Panc1 (cell line): ENCODE measurements around the gene SHLD1. TPM values are rescaled to one million over a fixed set of nuclear protein-coding genes. Genes with fewer than 3 reads are reported as not detected.

ENCODE experiments used
- ATAC-seq: fragments of 200-7000 bp; cut with Tn5 transposase; 2 replicates; pipeline ENCODE4 v1.9.1; 2020; ENCODE audit warnings: mild to moderate bottlenecking, moderate library complexity
- BruUV-seq: library from RNA; stranded (reverse); fragments of 400-500 nt; replicated peaks from 2 replicates; lab custom pipeline; 2021; lab: Mats Ljungman, UMichigan
- CTCF ChIA-PET: fragments of 300-600 bp; sonication (Branson Sonifier 250); formaldehyde crosslinking; loops from one replicate; lab custom pipeline; 2022; ENCODE audit warnings: antibody characterized with exemption; lab: Charles Lee
- POLR2A ChIA-PET: fragments of 300-600 bp; sonication (Branson Sonifier 250); formaldehyde crosslinking; loops from one replicate; lab custom pipeline; 2022; ENCODE audit warnings: antibody characterized with exemption; lab: Charles Lee
- DNase-seq: peaks from one replicate; pipeline ENCODE4 v3.0.0-alpha.2; 2010; ENCODE audit warnings: low read depth, low spot score
- H3K27ac ChIP-seq: 2 replicates; pipeline ENCODE4 v1.5.1; 2011; ENCODE audit warnings: mild to moderate bottlenecking, low read length, inconsistent platforms
- H3K27me3 ChIP-seq: fragments of 200-500 bp; sonication (Bioruptor generic); 2 replicates; pipeline ENCODE4 v1.6.0; 2014; ENCODE audit warnings: low read length, inconsistent platforms; ENCODE audit not compliant: control insufficient read depth, insufficient read depth
- H3K36me3 ChIP-seq: fragments of 200-500 bp; sonication (Bioruptor generic); 2 replicates; pipeline ENCODE4 v1.5.1; 2014; ENCODE audit warnings: inconsistent platforms, mild to moderate bottlenecking, low read length, moderate library complexity; ENCODE audit not compliant: control insufficient read depth, insufficient read depth
- H3K4me1 ChIP-seq: 2 replicates; pipeline ENCODE4 v1.5.1; 2011; ENCODE audit warnings: inconsistent platforms, mild to moderate bottlenecking, low read length, moderate library complexity; ENCODE audit not compliant: control insufficient read depth, insufficient read depth
- H3K4me3 ChIP-seq, 2 experiments: 2 replicates each; pipeline ENCODE4 v1.5.1; 2011 to 2012; ENCODE audit warnings: low read depth in 2 of 2, low read length in 2 of 2, mild to moderate bottlenecking in 2 of 2, inconsistent platforms in 1 of 2, moderate library complexity in 1 of 2
- H3K9me3 ChIP-seq: fragments of 200-500 bp; sonication (Bioruptor generic); 2 replicates; pipeline ENCODE4 v1.5.1; 2014; ENCODE audit warnings: low read depth, mild to moderate bottlenecking, inconsistent platforms, low read length, moderate library complexity; ENCODE audit not compliant: control insufficient read depth, insufficient read depth
- POLR2AphosphoS5 ChIP-seq: IDR thresholded peaks from 2 replicates; pipeline ENCODE4 v1.6.1; 2012; ENCODE audit warnings: mild to moderate bottlenecking, low read depth, low read length, moderate library complexity
- SIN3A ChIP-seq: IDR thresholded peaks from 2 replicates; pipeline ENCODE4 v1.6.1; 2012; ENCODE audit warnings: low read depth, mild to moderate bottlenecking, low read length, moderate library complexity, borderline replicate concordance; ENCODE audit not compliant: insufficient read depth
- TCF7L2 ChIP-seq: IDR thresholded peaks from 2 replicates; pipeline ENCODE4 v1.6.1; 2011; ENCODE audit warnings: mild to moderate bottlenecking, low read depth, low read length, inconsistent platforms
- in situ Hi-C: cut with HindIII; loops from 2 replicates; pipeline ENCODE4 v1.10.0; 2016; ENCODE audit warnings: low sequenced_read_pairs, low pct_unique_long_range_greater_than_20kb
- intact Hi-C: fragments of 100-400 bp; cut with micrococcal nuclease; formaldehyde crosslinking; loops from one replicate; pipeline ENCODE4 v1.10.0; 2022; ENCODE audit not compliant: unreplicated experiment
- total RNA-seq: library from RNA; stranded (reverse); gene quantifications from one replicate; pipeline ENCODE4 v1.2.1, GENCODE V29; 2021; ENCODE audit not compliant: unreplicated experiment
- TF ChIP-seq, protein P1 (sequence below): fragments of 450-650 bp; IDR thresholded peaks from 2 replicates; pipeline ENCODE4 v1.5.1; 2017; ENCODE audit warnings: mild to moderate bottlenecking
- TF ChIP-seq, protein P2 (sequence below), 2 experiments: IDR thresholded peaks; 2 replicates each; pipeline ENCODE4 v1.6.1; 2011 to 2012; ENCODE audit warnings: low read depth in 2 of 2, control low read depth in 1 of 2, low read length in 1 of 2, mild to moderate bottlenecking in 1 of 2, moderate library complexity in 1 of 2; ENCODE audit not compliant: insufficient read depth in 1 of 2

Gene SHLD1
- total RNA-seq, 1 experiment from 2014 or later, result 4.3 TPM

DNA sequence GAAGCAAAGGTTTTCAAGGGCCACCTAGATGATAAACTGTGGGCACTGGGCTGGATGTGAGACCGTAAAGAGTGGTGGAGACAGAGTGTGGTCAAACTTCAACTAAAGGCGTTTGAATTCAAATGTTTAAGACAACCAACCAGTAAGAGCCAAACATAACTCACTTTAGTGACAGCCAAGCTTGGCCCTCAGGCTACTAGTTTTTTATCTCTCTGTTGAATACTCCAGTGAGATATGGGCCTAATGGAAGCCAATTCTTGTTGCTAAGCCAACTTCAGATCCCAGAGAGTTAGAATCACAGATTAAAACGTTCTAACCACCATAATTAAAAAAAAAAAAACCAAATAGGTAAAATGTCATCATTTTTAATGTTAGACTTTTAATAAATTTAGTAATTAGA lies 142.9 kb downstream of the SHLD1 start:
- H3K36me3 ChIP-seq, result no peaks in the 10 kb centered on the region
- in situ Hi-C loops (no loop called here), intact Hi-C loops (no loop called here)
- CTCF ChIA-PET, result no interaction called here
- H3K4me3 ChIP-seq, result no peak overlapping the region
- no peaks in the 10 kb centered on the region for H3K9me3 ChIP-seq
- TF ChIP-seq, protein P1, sequence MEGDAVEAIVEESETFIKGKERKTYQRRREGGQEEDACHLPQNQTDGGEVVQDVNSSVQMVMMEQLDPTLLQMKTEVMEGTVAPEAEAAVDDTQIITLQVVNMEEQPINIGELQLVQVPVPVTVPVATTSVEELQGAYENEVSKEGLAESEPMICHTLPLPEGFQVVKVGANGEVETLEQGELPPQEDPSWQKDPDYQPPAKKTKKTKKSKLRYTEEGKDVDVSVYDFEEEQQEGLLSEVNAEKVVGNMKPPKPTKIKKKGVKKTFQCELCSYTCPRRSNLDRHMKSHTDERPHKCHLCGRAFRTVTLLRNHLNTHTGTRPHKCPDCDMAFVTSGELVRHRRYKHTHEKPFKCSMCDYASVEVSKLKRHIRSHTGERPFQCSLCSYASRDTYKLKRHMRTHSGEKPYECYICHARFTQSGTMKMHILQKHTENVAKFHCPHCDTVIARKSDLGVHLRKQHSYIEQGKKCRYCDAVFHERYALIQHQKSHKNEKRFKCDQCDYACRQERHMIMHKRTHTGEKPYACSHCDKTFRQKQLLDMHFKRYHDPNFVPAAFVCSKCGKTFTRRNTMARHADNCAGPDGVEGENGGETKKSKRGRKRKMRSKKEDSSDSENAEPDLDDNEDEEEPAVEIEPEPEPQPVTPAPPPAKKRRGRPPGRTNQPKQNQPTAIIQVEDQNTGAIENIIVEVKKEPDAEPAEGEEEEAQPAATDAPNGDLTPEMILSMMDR, result no peak
- TF ChIP-seq POLR2AphosphoS5 (no peak), TCF7L2 (no peak), SIN3A (no peak)
- TF ChIP-seq, protein P2, sequence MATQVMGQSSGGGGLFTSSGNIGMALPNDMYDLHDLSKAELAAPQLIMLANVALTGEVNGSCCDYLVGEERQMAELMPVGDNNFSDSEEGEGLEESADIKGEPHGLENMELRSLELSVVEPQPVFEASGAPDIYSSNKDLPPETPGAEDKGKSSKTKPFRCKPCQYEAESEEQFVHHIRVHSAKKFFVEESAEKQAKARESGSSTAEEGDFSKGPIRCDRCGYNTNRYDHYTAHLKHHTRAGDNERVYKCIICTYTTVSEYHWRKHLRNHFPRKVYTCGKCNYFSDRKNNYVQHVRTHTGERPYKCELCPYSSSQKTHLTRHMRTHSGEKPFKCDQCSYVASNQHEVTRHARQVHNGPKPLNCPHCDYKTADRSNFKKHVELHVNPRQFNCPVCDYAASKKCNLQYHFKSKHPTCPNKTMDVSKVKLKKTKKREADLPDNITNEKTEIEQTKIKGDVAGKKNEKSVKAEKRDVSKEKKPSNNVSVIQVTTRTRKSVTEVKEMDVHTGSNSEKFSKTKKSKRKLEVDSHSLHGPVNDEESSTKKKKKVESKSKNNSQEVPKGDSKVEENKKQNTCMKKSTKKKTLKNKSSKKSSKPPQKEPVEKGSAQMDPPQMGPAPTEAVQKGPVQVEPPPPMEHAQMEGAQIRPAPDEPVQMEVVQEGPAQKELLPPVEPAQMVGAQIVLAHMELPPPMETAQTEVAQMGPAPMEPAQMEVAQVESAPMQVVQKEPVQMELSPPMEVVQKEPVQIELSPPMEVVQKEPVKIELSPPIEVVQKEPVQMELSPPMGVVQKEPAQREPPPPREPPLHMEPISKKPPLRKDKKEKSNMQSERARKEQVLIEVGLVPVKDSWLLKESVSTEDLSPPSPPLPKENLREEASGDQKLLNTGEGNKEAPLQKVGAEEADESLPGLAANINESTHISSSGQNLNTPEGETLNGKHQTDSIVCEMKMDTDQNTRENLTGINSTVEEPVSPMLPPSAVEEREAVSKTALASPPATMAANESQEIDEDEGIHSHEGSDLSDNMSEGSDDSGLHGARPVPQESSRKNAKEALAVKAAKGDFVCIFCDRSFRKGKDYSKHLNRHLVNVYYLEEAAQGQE (IDR thresholded peaks at IDR 0.05; ENCODE audit: insufficient read depth in 1 of 2, low read depth in 2 of 2, low read length in 1 of 2), result no peak
- POLR2A ChIA-PET, result no interaction called here
- H3K4me1 ChIP-seq, result no peaks in the 10 kb centered on the region
- BruUV-seq, result no TSS peak
- no peak for DNase-seq
- H3K27ac ChIP-seq, result no peak overlapping the region
- H3K27me3 ChIP-seq, result peaks cover 9% of the 10 kb centered on the region; the same call in 1 of the 2 replicates
- ATAC-seq, result no peak

DNA sequence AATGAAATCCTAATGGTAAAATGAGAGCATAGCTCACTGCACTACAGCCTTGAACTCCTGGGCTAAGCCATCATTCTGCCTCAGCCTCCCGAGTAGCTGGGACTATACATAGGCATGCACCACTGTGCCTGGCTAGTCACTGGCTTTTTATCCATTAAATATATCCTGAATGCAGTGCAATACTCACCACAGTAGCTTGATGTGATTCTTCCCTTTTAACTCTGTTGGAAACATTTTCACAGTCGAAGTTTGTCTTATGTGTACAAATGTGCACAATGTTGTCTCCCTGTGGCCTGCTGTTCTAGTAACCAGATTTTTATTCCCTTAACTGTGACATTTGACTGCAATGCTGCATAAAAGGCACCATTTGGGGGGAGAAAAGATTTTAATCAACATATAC lies 143.4 kb downstream of the SHLD1 start:
- TF ChIP-seq TCF7L2 (no peak), POLR2AphosphoS5 (no peak), SIN3A (no peak)
- TF ChIP-seq, protein P2 (IDR thresholded peaks at IDR 0.05; ENCODE audit: insufficient read depth in 1 of 2, low read depth in 2 of 2, low read length in 1 of 2), result no peak
- TF ChIP-seq, protein P1, result no peak
- POLR2A ChIA-PET, result no interaction called here
- in situ Hi-C loops (no loop called here), intact Hi-C loops (no loop called here)
- Histone ChIP-seq H3K36me3 (no peaks in the 10 kb centered on the region), H3K27me3 (peaks cover 8% of the 10 kb centered on the region), H3K9me3 (no peaks in the 10 kb centered on the region), H3K27ac (no peak overlapping the region), H3K4me1 (no peaks in the 10 kb centered on the region), H3K4me3 (no peak overlapping the region)
- ATAC-seq, result no peak
- no peak for DNase-seq
- no TSS peak for BruUV-seq
- CTCF ChIA-PET, result no interaction called here
